ENCODE measurements around the gene DPP10.

Gene DPP10

GRCh38 chr2:115163572-115163971, 721.1 kb downstream of the DPP10 start:
- DNase-seq = no peak

GRCh38 chr2:115165529-115166109, 723.2 kb downstream of the DPP10 start:
- no peak for DNase-seq

GRCh38 chr2:115168457-115168856, 726.0 kb downstream of the DPP10 start:
- DNase-seq = no peak

GRCh38 chr2:115169814-115170213, 727.4 kb downstream of the DPP10 start:
- DNase-seq = no peak

- no peak for DNase-seq
Observed at GRCh38 chr2:115171751-115172150, 729.3 kb downstream of the DPP10 start.

GRCh38 chr2:115174651-115175050, 732.2 kb downstream of the DPP10 start:
- no peak for DNase-seq

- no peak for DNase-seq
Observed at GRCh38 chr2:115183144-115183543, 740.7 kb downstream of the DPP10 start.

- DNase-seq = no peak
Observed at GRCh38 chr2:115190459-115190858, 748.0 kb downstream of the DPP10 start.

GRCh38 chr2:115194623-115195022, 752.2 kb downstream of the DPP10 start:
- no peak for DNase-seq

- DNase-seq = no peak
Observed at GRCh38 chr2:115196587-115196986, 754.1 kb downstream of the DPP10 start.

GRCh38 chr2:115199966-115200365, 757.5 kb downstream of the DPP10 start:
- no peak for DNase-seq

GRCh38 chr2:115201386-115201785, 758.9 kb downstream of the DPP10 start:
- no peak for DNase-seq

GRCh38 chr2:115208493-115209164, 766.2 kb downstream of the DPP10 start:
- DNase-seq = no peak

GRCh38 chr2:115214050-115214449, 771.6 kb downstream of the DPP10 start:
- DNase-seq = no peak

GRCh38 chr2:115219296-115219695, 776.9 kb downstream of the DPP10 start:
- no peak for DNase-seq

GRCh38 chr2:115234186-115234585, 791.7 kb downstream of the DPP10 start:
- no peak for DNase-seq

GRCh38 chr2:115234737-115235136, 792.3 kb downstream of the DPP10 start:
- no peak for DNase-seq

- no peak for DNase-seq
Observed at GRCh38 chr2:115248066-115248465, 805.6 kb downstream of the DPP10 start.

- DNase-seq = no peak
Observed at GRCh38 chr2:115277366-115277765, 834.9 kb downstream of the DPP10 start.

- DNase-seq = no peak
Observed at GRCh38 chr2:115285416-115285815, 843.0 kb downstream of the DPP10 start.

- no peak for DNase-seq
Observed at GRCh38 chr2:115290478-115290877, 848.0 kb downstream of the DPP10 start.

- DNase-seq = no peak
Observed at GRCh38 chr2:115292742-115293141, 850.3 kb downstream of the DPP10 start.

- no peak for DNase-seq
Observed at GRCh38 chr2:115294999-115295398, 852.6 kb downstream of the DPP10 start.

- no peak for DNase-seq
Observed at GRCh38 chr2:115297056-115297455, 854.6 kb downstream of the DPP10 start.

GRCh38 chr2:115299199-115299598, 856.8 kb downstream of the DPP10 start:
- DNase-seq = no peak

Measured in kidney glomerular epithelial cell (primary cell).